ENCODE measurements around the gene RCAN2.

DNA sequence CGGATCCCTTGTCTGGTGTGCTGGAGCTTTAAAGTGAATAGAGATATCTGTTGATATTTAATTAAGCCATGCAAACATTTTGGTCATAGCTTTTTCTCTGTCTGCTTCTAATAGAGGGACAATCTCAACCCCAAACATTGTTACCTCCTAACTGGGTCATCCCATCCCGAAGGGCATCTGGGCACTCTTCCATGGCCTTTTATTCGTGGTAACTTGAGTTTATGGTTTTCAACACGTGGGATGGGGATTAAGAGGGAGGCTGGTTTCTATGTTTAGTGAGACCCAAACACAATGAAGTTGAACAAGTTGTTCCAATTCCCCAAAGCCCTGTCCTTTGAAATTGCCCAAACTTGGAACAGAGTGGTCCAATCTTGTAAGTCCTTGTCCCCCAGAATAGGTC is 319.1 kb downstream of the RCAN2 start:
- TF ChIP-seq, protein P1, sequence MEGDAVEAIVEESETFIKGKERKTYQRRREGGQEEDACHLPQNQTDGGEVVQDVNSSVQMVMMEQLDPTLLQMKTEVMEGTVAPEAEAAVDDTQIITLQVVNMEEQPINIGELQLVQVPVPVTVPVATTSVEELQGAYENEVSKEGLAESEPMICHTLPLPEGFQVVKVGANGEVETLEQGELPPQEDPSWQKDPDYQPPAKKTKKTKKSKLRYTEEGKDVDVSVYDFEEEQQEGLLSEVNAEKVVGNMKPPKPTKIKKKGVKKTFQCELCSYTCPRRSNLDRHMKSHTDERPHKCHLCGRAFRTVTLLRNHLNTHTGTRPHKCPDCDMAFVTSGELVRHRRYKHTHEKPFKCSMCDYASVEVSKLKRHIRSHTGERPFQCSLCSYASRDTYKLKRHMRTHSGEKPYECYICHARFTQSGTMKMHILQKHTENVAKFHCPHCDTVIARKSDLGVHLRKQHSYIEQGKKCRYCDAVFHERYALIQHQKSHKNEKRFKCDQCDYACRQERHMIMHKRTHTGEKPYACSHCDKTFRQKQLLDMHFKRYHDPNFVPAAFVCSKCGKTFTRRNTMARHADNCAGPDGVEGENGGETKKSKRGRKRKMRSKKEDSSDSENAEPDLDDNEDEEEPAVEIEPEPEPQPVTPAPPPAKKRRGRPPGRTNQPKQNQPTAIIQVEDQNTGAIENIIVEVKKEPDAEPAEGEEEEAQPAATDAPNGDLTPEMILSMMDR (IDR thresholded peaks at IDR 0.05), result no peak
- TF ChIP-seq TCF7L2 (IDR thresholded peaks at IDR 0.05; ENCODE audit: low read depth, low read length) (no peak), POLR2AphosphoS5 (IDR thresholded peaks at IDR 0.05; ENCODE audit: low read depth, low read length) (no peak)
- TF ChIP-seq, protein P2, sequence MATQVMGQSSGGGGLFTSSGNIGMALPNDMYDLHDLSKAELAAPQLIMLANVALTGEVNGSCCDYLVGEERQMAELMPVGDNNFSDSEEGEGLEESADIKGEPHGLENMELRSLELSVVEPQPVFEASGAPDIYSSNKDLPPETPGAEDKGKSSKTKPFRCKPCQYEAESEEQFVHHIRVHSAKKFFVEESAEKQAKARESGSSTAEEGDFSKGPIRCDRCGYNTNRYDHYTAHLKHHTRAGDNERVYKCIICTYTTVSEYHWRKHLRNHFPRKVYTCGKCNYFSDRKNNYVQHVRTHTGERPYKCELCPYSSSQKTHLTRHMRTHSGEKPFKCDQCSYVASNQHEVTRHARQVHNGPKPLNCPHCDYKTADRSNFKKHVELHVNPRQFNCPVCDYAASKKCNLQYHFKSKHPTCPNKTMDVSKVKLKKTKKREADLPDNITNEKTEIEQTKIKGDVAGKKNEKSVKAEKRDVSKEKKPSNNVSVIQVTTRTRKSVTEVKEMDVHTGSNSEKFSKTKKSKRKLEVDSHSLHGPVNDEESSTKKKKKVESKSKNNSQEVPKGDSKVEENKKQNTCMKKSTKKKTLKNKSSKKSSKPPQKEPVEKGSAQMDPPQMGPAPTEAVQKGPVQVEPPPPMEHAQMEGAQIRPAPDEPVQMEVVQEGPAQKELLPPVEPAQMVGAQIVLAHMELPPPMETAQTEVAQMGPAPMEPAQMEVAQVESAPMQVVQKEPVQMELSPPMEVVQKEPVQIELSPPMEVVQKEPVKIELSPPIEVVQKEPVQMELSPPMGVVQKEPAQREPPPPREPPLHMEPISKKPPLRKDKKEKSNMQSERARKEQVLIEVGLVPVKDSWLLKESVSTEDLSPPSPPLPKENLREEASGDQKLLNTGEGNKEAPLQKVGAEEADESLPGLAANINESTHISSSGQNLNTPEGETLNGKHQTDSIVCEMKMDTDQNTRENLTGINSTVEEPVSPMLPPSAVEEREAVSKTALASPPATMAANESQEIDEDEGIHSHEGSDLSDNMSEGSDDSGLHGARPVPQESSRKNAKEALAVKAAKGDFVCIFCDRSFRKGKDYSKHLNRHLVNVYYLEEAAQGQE (IDR thresholded peaks at IDR 0.05; ENCODE audit: insufficient read depth in 1 of 2, low read depth in 2 of 2, low read length in 1 of 2), result no peak
